HG03108 (cell line): ENCODE results near the gene ZNF587B.
"Not testable (repeated sequence)": the region's sequence is repeated elsewhere in the genome, so short reads cannot be mapped to it uniquely, and the experiment has no call there.

Experiments used
- ATAC-seq: cut with Tn5 transposase; IDR thresholded peaks from one replicate; pipeline ENCODE4 v1.9.1; 2021; ENCODE audit warnings: moderate library complexity; ENCODE audit not compliant: unreplicated experiment

Gene ZNF587B

GRCh38 chr19:57818378-57818777, 11.7 kb upstream of the ZNF587B start:
- no peak for ATAC-seq

- peak; percentile 92 for ATAC-seq
Measured at GRCh38 chr19:57819475-57820148, 10.5 kb upstream of the ZNF587B start.

- ATAC-seq, result no peak
Measured at GRCh38 chr19:57820599-57820998, 9.5 kb upstream of the ZNF587B start.

- ATAC-seq, result not testable (repeated sequence)
Measured at GRCh38 chr19:57821095-57821494, 9.0 kb upstream of the ZNF587B start.

GRCh38 chr19:57821501-57821900, 8.6 kb upstream of the ZNF587B start:
- ATAC-seq, result not testable (repeated sequence)

- not testable (repeated sequence) for ATAC-seq
Measured at GRCh38 chr19:57823155-57823554, 6.9 kb upstream of the ZNF587B start.

- not testable (repeated sequence) for ATAC-seq
Measured at GRCh38 chr19:57823608-57824007, 6.5 kb upstream of the ZNF587B start.

- no peak for ATAC-seq
Measured at GRCh38 chr19:57825511-57825910, 4.6 kb upstream of the ZNF587B start.

- no peak for ATAC-seq
Measured at GRCh38 chr19:57829316-57829715, 783 bp upstream of the ZNF587B start.

- not testable (repeated sequence) for ATAC-seq
Measured at GRCh38 chr19:57836991-57837390, 6.9 kb downstream of the ZNF587B start.

GRCh38 chr19:57838622-57839191, 8.6 kb downstream of the ZNF587B start:
- ATAC-seq, result not testable (repeated sequence)

- ATAC-seq, result no peak
Measured at GRCh38 chr19:57841122-57841763, 11.1 kb downstream of the ZNF587B start.

GRCh38 chr19:57847164-57847563, 17.1 kb downstream of the ZNF587B start:
- ATAC-seq, result not testable (repeated sequence)

GRCh38 chr19:57849162-57849665, 19.1 kb downstream of the ZNF587B start:
- ATAC-seq, result peak; percentile 24

GRCh38 chr19:57849666-57850473, 19.8 kb downstream of the ZNF587B start, which contains the start of gene ZNF587:
Gene ZNF587 (plus strand): TSS chr19:57849859. CDS start chr19:57850039, 180 bp downstream.
- peak; percentile 97 for ATAC-seq

- ATAC-seq, result no peak
Measured at GRCh38 chr19:57850553-57851017, 20.5 kb downstream of the ZNF587B start.

- ATAC-seq, result not testable (repeated sequence)
Measured at GRCh38 chr19:57851812-57852603, 21.9 kb downstream of the ZNF587B start.

- ATAC-seq, result not testable (repeated sequence)
Measured at GRCh38 chr19:57854117-57854516, 24.0 kb downstream of the ZNF587B start.

- ATAC-seq, result not testable (repeated sequence)
Measured at GRCh38 chr19:57862351-57862750, 32.3 kb downstream of the ZNF587B start.
